SH-SY5Y (cell line): ENCODE results near the gene NCL.

Experiments
- GATA2 ChIP-seq: IDR thresholded peaks from 2 replicates; pipeline ENCODE4 v1.6.1; 2011; ENCODE audit warnings: mild to moderate bottlenecking, low read depth, low read length
- GATA3 ChIP-seq: IDR thresholded peaks from 2 replicates; pipeline ENCODE4 v1.6.1; 2011; ENCODE audit warnings: low read depth, mild to moderate bottlenecking, low read length, moderate library complexity

The NCL gene

DNA sequence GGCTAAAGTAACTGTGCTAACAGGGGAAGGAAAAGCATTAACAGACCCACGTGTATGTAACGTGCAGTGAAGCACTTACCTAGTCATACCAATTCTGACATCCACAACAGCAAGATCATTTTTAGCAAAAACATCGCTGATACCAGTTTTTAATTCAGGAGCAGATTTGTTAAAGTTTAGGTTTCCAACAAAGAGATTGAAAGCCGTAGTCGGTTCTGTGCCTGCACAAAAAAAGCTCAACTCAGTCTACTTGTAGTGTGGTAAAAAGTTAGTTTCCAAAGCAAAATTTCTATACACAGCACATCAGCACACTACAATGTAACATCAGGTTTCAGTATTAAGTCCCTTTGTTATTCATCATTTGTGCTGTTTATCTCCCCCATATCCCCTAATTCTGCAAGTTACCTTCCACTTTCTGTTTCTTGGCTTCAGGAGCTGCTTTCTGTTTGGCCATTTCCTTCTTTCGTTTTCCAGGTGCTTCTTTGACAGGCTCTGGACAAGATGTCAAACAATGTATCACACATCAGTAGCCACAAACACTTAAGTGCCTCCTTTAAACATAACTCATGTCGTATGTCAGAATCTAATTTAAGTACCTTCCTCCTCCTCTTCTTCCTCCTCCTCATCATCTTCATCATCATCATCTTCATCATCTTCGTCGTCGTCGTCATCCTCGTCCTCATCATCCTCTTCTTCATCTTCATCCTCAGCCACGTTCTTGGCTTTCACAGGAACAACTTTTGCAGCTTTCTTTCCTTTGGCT is 4.0 kb downstream of the NCL start:
- no peak for TF ChIP-seq GATA3
- TF ChIP-seq GATA2: no peak

DNA sequence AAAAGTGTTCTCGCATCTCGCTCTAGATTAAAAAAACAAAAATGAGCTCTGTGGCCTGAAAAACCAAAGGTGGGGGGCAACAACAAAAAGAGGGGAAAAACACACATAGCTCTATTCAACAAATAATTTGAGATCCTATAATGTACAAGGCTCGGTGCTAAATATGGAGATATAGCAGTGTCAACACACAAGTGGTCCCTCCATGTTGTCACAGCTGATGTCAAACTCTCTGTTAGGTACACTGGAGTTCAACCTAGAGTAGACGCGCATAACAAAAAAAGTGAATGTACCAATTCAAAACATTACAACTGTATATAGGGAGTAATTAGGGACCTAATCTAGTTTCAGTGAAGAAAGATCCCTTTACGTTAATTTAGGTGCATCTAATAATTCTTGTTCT is 5.9 kb downstream of the NCL start:
- TF ChIP-seq GATA3 (no peak), GATA2 (no peak)

DNA sequence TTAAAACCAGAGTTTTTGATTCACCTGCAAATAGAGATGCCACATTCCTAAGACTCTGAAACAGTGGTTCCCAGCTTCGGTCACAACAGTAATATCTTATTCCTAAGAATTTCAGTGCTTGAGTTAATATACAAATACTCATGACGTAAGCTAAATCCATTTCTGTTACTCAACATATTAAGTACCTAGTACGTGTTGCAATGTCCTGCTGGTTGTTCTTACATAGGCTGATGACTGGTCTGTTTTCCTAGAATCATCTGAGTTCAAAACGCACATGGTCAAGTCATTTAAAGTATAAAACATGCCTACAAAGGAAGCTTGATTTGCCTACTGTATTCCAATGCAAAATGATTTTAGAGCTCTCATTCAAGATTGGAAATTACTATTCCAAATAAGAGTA is 7.2 kb downstream of the NCL start:
- TF ChIP-seq GATA2: no peak
- TF ChIP-seq GATA3: no peak

DNA sequence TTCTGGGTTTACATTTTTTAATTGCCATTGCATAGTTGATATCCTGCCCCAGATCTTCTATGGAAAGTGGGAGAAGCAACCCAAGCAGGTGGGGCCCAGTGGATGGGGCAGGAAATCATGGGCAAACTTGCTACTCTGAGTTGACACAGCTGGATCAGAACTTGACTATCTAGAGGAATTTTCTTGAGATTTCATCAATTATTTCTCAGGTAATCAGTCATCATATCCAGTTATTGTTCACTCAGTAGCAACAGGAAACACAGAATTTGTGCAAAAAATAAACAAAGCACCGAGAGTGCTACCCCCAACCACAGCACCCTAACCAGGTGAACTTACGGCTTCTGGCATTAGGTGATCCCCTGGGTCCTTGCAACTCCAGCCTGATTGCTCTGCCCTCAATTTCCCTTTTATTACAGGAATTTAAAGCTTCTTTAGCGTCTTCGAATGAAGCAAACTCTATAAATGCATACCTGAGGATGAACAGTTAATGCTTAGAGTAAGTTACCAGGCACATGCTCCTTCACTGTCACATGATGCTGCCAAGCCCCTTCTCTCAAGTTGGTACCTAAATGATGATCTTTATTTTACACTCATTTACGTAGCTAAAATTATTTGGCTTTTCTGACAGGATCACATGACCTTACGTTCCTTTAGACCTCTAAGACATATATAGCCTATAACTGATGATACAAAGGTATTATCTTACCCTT is 7.8 kb downstream of the NCL start:
- TF ChIP-seq GATA3: no peak
- no peak for TF ChIP-seq GATA2

DNA sequence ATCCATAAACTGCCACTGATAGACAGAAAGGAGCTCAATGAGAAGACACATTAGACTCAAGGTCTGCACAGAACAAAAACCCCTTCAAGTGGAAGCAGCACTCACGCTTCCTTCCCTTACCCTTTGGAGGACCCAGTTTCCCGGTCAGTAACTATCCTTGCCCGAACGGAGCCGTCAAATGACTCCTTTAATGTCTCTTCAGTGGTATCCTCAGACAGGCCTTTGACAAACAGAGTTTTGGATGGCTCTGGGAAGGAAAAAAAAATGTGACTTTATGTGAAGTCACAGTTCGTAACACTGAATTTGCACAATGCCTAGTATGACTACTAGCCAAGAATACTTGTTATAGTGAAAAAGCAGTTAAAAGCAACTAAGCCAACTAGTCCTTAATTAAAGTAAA is 8.4 kb downstream of the NCL start:
- TF ChIP-seq GATA3: no peak
- TF ChIP-seq GATA2: no peak

DNA sequence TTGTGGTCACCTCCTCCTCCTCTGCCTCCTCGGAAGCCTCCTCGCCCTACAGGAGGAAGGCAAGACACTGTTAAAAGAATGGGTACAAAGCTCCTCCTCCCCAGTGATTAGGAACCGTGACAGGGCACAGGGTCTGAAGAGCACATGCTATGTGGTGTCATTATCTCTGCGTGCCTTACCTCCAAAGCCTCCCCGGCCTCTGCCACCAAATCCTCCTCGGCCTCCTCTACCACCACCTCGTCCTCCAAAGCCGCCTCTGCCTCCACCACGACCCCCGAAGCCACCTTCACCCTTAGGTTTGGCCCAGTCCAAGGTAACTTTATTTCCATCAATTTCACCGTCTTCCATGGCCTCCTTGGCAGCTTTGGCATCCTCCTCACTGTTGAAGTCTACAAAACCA is 9.1 kb downstream of the NCL start:
- TF ChIP-seq GATA2: no peak
- TF ChIP-seq GATA3: no peak

DNA sequence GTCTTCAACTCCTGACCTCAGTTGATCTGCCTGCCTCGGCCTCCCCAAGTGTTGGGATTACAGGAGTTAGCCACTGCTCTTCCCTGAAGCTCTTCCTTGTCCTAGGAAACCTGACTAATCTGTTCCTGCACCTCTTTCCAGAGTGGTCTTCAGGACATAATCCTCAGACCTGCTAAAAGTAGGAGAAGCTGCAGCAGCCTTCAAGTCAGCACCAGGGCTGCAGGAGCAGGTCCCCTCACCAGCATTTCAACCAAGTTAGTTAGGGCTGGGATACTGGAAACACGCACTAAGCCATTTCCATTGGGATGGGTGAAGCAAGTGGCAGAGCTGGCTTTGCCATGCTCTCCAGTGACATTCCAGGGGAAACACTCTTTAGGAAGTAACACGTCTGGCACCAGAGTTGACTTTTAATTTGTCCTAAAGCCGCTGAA is 9.9 kb downstream of the NCL start:
- no peak for TF ChIP-seq GATA3
- TF ChIP-seq GATA2: no peak

DNA sequence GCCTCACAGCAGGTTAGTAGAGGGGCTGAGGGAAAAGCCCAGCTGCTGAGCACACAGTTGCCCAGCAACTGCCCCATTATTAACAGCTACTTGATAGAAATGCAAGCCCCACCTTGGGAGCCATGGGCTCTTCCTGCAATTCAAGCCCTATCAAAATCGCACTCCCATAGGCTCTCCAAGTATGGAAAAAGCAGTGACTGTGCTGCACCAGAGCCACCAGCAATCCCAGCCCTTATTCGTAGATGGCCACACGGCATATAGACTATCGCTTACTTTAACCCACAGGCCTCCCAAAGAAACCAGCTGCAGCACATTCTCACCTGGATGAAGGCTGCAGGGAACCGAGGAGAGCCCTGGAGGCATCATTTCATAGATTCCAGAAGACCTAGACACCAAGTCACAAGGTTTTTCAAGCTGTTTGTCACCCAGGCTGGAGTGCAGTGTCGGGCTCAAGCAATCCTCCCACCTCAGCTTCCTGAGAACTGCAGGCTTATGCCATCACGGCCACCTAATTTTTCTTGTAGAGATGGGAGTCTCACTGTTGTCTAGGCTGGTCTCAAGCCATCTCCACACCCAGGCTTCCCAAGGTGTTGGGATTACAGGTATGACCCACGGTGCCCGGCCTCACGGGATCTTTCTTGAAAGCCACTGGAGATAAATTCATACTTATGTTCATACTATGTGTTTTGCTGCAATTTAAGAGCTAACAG is 11.3 kb downstream of the NCL start:
- TF ChIP-seq GATA3 (no peak), GATA2 (no peak)

DNA sequence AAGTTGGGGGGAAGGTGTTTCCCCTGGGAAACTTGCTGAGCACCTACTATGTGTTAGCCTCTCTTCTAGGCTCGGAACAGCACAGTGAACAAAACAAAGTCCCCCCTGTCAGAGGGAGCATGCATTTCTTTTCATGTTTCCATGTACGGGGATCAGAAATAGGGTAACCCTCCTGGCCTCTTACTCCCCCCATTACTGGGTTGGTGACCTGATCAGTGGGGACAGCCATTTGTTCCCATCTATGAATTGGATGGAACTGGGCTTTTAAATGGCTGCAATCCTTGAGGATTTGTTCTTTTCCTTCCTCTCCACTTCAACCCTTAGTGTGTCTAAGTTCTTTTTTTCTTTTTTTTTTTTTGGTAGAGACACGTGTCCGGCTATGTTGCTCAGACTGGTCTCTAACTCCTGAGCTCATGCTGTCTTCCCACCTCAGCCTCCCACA is 13.7 kb downstream of the NCL start:
- no peak for TF ChIP-seq GATA2

DNA sequence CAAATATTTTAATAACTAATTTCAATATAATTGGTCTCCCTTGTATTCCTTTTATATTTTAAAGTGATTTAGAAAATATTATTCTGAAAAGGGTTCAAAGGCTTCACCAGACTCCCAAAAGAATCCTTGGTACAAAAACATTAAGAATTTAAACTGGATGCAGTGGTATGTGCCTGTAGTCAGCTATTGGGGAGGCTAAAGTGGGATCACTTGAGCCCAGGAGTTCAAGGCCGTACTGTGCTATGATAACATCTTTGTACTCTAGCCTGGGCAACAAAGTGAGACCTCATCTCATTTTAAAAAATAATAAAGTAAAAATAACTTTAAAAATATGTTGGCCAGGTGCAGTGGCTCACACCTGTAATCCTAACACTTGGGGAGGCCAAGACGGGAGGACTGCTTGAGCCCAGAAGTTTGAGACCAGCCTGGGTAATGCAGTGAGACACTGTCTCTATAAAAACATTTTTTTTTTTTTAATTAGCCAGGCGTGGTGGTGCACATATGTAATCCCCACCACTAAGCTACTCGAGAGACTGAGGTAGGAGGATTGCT is 14.7 kb downstream of the NCL start:
- TF ChIP-seq GATA3: no peak
- TF ChIP-seq GATA2: no peak

DNA sequence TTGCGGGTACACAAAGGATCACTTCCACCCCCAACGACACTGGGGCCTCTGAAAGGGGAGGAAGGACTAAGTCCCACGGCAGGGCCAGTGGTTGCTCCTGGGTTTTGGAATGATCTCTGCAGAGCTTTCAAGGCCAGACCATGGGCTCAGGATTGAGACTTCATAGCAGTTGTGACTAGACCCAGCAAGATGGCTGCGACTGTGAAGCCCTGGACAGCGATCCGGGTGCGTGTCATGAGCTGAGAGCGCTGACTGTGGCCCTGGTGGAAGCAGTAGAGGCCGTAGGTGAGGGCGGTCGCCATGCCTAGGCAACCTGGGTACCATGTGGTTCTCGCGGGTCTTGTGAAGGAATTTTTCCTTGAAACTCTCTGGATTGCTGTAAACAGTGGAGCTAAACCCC is 27.3 kb downstream of the NCL start:
- TF ChIP-seq GATA2 (no peak), GATA3 (no peak)

DNA sequence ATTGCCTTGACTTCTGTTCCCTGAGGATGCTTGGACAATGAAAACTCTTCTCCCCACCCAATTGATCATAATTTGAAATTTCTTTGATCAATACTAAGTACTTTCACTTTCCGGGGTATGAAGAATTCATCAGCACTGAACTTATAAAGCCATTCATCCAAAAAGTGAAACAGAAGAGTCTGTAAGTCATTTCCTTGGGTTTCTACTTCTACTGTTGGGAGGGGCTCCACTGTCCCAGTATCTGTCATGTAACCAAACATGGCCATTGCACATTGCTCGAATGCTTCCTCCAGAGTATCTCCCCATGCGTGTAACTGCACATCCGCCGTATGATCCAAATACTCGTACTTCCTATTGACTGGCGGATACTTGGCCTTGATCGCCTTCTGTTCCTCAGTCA is 30.3 kb downstream of the NCL start:
- TF ChIP-seq GATA2: no peak
- no peak for TF ChIP-seq GATA3

DNA sequence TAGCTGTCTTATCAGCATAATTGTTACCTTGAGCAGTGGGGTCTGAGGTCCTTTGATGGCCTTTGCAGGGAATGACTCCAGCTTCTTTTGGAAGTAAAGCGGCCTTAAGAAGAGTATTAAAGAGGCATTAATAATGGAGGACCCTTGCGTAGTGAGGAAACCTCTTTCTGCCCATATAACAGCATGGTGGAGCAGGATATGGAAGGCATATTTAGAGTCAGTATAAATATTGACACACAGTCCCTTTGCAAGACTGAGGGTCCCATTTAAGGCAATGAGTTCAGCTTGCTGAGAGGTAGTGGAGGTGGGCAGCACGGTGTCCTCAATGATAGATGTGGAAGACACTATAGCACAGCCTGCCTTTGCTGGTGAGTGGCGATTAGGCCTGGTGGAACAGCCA is 32.7 kb downstream of the NCL start:
- TF ChIP-seq GATA2 (no peak), GATA3 (no peak)

DNA sequence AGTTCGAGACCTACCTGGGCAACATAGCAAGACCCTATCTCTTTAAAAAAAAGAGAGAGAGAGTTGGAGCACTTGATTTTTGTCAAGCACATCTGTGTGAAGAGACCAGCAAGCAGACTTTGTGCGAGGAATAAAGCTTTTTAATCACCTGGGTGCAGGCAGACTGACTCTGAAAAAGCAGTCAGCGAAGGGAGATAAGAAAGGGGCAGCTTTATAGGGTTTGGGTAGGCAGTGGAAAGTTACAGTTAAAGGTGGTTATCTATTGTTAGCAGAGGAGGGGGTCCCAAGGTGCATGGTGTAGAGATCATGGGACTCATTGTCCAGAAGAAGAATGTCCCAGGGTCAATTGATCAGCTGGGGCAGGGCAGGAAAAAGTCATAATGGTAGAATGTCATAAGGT is 34.4 kb downstream of the NCL start:
- no peak for TF ChIP-seq GATA3
- no peak for TF ChIP-seq GATA2

DNA sequence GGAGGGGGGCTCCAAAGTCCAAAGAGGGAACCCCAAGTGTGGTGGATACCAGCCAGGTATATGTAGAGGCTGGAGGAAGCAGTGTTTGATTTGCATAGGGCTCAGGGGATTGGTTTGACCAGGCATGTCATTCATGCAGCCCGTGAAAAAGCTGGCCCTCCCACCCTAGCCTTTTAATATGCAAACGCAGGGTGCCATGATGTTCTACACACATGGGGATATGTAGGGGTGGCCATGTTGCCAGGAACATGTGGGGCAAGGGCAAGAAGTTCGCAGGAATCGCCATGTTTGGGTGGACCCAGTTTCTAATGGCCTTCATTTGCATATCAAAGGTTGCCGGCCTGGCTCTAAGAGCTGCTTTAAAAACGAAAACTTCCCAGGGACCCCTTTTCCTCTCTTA is 35.1 kb downstream of the NCL start:
- no peak for TF ChIP-seq GATA2
- TF ChIP-seq GATA3: no peak

DNA sequence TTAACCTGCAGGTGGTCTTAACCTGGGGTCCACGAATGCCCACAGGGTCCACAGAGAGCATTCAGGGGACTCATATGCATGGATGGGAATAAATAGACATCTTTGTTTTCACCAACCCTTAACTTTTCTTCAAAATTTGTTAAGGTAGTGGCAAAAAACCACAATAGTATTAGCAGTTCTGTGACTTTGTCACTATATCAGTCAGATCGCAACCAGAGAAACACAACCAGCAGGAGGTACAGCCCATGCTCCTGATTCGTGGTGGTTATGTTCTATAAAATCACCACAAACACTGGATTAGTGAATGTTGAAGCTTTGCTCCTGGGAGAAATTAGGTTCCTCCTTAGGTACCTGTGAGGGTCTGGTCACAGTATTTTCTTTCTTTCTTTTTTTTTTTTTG is 37.2 kb downstream of the NCL start:
- no peak for TF ChIP-seq GATA3
- no peak for TF ChIP-seq GATA2
